Right lung (tissue), 5 donors: ENCODE data around the gene GALNT10. TPM values are rescaled to one million over a fixed set of nuclear protein-coding genes. Genes with fewer than 3 reads are reported as not detected.

Source experiments
- DNase-seq, 2 donors: peaks; one replicate each; pipeline ENCODE4 v3.0.0-alpha.2; 2013
- polyA plus RNA-seq, 5 donors: library from polyadenylated mRNA; unstranded; fragments of 120-200 nt; gene quantifications; one replicate each; pipeline versions ENCODE4 v1.2.1 to v1.2.3, GENCODE V29; 2013; ENCODE audit warnings: inconsistent platforms in 1 of 5, low replicate concordance in 1 of 5; ENCODE audit not compliant: insufficient read length in 5 of 5, insufficient read depth in 1 of 5

The GALNT10 gene
- polyA plus RNA-seq, 5 donors, result 17.0 to 27.0 (median 23.5) TPM

- no peak for DNase-seq
These were observed 129.2 kb downstream of the GALNT10 start for GRCh38 chr5:154319736-154320135.

GRCh38 chr5:154320224-154321089, 129.9 kb downstream of the GALNT10 start:
- no peak for DNase-seq

GRCh38 chr5:154321546-154321945, 131.0 kb downstream of the GALNT10 start:
- no peak for DNase-seq

- DNase-seq, result no peak
These were observed 133.5 kb downstream of the GALNT10 start for GRCh38 chr5:154324033-154324432.

GRCh38 chr5:154325566-154325965, 135.0 kb downstream of the GALNT10 start:
- no peak for DNase-seq

- no peak for DNase-seq
These were observed 138.5 kb downstream of the GALNT10 start for GRCh38 chr5:154329062-154329461.

- no peak for DNase-seq
These were observed 139.0 kb downstream of the GALNT10 start for GRCh38 chr5:154329519-154330040.

GRCh38 chr5:154330097-154330667, 139.6 kb downstream of the GALNT10 start:
- DNase-seq, result no peak

GRCh38 chr5:154331232-154331631, 140.7 kb downstream of the GALNT10 start:
- DNase-seq, result no peak

GRCh38 chr5:154331924-154332323, 141.4 kb downstream of the GALNT10 start:
- DNase-seq, result no peak

GRCh38 chr5:154332451-154332850, 141.9 kb downstream of the GALNT10 start:
- no peak for DNase-seq

- DNase-seq, result no peak
These were observed 142.5 kb downstream of the GALNT10 start for GRCh38 chr5:154333016-154333415.

- no peak for DNase-seq
These were observed 144.0 kb downstream of the GALNT10 start for GRCh38 chr5:154334406-154335064.

GRCh38 chr5:154335065-154335448, 144.5 kb downstream of the GALNT10 start:
- no peak for DNase-seq

- no peak for DNase-seq
These were observed 151.1 kb downstream of the GALNT10 start for GRCh38 chr5:154341620-154342019.

GRCh38 chr5:154342211-154342610, 151.7 kb downstream of the GALNT10 start:
- no peak for DNase-seq

- no peak for DNase-seq
These were observed 152.4 kb downstream of the GALNT10 start for GRCh38 chr5:154342963-154343362.

GRCh38 chr5:154344461-154344860, 153.9 kb downstream of the GALNT10 start:
- no peak for DNase-seq

- DNase-seq, result no peak
These were observed 154.9 kb downstream of the GALNT10 start for GRCh38 chr5:154345255-154345952.

GRCh38 chr5:154346427-154346826, 155.9 kb downstream of the GALNT10 start:
- no peak for DNase-seq

- DNase-seq, result no peak
These were observed 159.2 kb downstream of the GALNT10 start for GRCh38 chr5:154349626-154350264.
